Measurements from ENCODE around the gene THNSL1.

THNSL1 gene

DNA sequence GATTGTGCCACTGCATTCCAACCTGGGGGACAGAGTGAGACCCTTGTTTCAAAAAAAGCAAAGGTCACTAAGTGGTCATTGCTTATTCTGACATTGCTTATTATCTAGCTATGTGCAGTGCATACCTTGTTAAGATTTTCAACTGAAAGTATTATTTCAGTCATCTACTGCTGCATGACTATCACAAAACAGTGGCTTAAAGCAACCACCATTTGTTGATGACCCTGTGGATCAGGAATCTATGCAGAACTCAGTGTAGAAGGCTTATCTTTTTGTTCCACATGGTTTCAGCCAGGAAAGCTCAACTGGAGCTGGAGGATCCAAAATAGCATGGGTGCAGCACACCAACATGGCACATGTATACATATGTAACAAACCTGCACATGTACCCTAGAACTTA is 23.1 kb downstream of the THNSL1 start:
- TF ChIP-seq, protein P1, sequence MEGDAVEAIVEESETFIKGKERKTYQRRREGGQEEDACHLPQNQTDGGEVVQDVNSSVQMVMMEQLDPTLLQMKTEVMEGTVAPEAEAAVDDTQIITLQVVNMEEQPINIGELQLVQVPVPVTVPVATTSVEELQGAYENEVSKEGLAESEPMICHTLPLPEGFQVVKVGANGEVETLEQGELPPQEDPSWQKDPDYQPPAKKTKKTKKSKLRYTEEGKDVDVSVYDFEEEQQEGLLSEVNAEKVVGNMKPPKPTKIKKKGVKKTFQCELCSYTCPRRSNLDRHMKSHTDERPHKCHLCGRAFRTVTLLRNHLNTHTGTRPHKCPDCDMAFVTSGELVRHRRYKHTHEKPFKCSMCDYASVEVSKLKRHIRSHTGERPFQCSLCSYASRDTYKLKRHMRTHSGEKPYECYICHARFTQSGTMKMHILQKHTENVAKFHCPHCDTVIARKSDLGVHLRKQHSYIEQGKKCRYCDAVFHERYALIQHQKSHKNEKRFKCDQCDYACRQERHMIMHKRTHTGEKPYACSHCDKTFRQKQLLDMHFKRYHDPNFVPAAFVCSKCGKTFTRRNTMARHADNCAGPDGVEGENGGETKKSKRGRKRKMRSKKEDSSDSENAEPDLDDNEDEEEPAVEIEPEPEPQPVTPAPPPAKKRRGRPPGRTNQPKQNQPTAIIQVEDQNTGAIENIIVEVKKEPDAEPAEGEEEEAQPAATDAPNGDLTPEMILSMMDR (IDR thresholded peaks at IDR 0.05; ENCODE audit: insufficient read depth, low read length, poor library complexity, severe bottlenecking), result no peak
- Histone ChIP-seq H3K36me3 (ENCODE audit: control insufficient read depth, insufficient read depth, low read length) (no peaks in the 10 kb centered on the region), H3K27me3 (replicated peaks; ENCODE audit: control insufficient read depth, insufficient read depth, low read length) (no peaks in the 10 kb centered on the region), H3K4me3 (replicated peaks; ENCODE audit: low read depth, low read length) (no peak overlapping the region)
- no peak for DNase-seq (ENCODE audit: extremely low read depth, insufficient read length)

DNA sequence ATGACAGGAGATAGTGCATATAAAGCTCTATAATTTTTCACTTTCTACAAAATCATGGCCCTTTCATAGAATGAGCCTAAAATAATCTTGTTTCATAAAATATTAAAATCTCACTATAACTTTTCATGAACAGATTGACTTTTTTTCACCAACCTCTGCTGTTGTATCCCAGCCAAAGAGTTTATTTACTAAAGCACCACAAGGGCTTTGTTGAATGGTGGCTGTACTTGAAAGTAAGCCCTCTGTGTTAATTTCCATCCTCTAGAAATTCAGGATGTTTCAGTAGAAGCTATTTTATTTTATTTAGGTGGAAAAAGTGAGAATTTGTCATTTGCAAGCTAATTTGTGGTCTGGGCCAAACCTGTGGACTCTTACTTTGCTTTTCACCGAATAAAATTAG is 30.2 kb downstream of the THNSL1 start:
- Histone ChIP-seq H3K27me3 (replicated peaks; ENCODE audit: control insufficient read depth, insufficient read depth, low read length) (no peaks in the 10 kb centered on the region), H3K36me3 (ENCODE audit: control insufficient read depth, insufficient read depth, low read length) (no peaks in the 10 kb centered on the region), H3K4me3 (replicated peaks; ENCODE audit: low read depth, low read length) (no peak overlapping the region)
- TF ChIP-seq, protein P1 (IDR thresholded peaks at IDR 0.05; ENCODE audit: insufficient read depth, low read length, poor library complexity, severe bottlenecking), result no peak
- no peak for DNase-seq (ENCODE audit: extremely low read depth, insufficient read length)

DNA sequence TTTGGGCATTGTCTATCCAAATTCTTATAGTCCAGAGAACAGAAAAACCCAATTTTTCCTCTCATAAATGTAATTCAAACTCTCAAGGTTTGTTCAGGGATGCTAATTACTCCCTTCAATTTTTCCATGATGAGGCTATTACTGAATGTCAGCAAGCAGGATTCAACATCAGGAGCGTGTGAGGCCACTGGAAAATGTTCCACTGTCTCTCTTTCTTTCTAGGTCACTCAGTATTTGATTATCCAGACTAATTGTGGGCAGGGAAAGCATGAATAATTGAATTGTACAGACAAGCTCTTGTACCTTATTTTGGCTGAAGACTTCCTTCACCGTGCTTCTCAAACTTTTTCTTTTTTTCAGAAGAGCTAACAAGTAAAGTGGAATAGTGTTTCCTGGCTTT is 30.7 kb downstream of the THNSL1 start:
- no peak for DNase-seq (ENCODE audit: extremely low read depth, insufficient read length)
- TF ChIP-seq, protein P1 (IDR thresholded peaks at IDR 0.05; ENCODE audit: insufficient read depth, low read length, poor library complexity, severe bottlenecking), result no peak
- H3K36me3 ChIP-seq (ENCODE audit: control insufficient read depth, insufficient read depth, low read length), result no peaks in the 10 kb centered on the region

DNA sequence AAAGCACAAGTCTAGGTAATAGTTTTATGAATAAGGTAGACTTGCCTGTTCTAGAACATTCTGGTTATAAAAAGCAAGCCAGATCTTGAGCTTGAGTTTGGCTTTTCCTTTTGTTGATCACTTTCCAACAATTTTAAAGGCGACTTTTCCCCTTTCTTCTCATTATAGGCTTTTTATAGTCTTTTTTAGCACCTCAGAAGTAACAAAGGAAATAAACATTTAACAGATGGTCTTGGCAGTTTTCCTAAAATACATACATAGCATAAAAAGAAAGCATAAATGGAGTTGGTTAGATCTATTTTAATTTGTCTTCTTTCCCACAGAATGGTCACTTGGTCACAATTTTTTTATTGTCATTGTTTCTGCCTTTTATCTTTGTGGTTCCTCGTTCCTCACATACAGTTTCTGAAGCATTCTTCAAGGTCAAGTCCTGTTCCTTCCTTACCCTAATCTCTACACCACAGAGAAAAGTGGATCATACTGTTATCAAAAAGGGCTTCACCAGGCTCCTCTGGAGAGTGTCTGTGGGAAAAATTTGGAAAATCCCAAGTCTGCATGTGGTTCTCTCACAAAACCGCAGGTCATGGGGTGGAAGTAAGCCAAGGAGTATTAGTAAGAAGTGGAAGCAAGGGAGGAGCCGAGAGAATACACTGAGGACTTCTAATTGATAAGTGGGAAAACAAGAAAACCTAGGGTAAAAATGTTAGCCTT is 31.3 kb downstream of the THNSL1 start:
- TF ChIP-seq, protein P1 (IDR thresholded peaks at IDR 0.05; ENCODE audit: insufficient read depth, low read length, poor library complexity, severe bottlenecking), result no peak
- DNase-seq (ENCODE audit: extremely low read depth, insufficient read length), result no peak
- Histone ChIP-seq H3K36me3 (ENCODE audit: control insufficient read depth, insufficient read depth, low read length) (no peaks in the 10 kb centered on the region), H3K4me3 (replicated peaks; ENCODE audit: low read depth, low read length) (no peak overlapping the region), H3K27me3 (replicated peaks; ENCODE audit: control insufficient read depth, insufficient read depth, low read length) (no peaks in the 10 kb centered on the region)

More for the DNA sequence above, 30.7 kb downstream of the THNSL1 start:
- Histone ChIP-seq H3K27me3 (replicated peaks; ENCODE audit: control insufficient read depth, insufficient read depth, low read length) (no peaks in the 10 kb centered on the region), H3K4me3 (replicated peaks; ENCODE audit: low read depth, low read length) (no peak overlapping the region)

DNA sequence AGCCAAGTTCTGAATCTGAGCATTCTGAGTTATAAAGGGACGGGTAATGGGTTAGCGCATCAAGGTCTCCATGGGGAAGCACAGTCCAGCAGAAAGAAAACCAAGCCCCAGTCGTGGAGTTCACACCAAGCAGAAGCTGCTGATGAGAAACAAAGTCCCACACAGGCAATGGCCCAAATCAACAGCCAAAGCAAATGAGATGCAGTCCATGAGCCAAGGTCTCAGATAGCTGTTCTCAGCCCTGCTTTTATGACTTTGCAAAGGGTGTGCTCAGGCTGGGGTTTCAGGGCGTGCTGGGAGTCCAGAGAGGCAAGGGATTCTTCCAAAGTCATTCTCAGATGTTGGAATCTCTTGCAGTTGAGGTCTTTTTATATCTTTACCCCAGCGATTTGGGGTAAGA is 32.0 kb downstream of the THNSL1 start:
- no peak overlapping the region for H3K4me3 ChIP-seq (replicated peaks; ENCODE audit: low read depth, low read length)
- no peaks in the 10 kb centered on the region for H3K36me3 ChIP-seq (ENCODE audit: control insufficient read depth, insufficient read depth, low read length)
- DNase-seq (ENCODE audit: extremely low read depth, insufficient read length), result no peak
- TF ChIP-seq, protein P1 (IDR thresholded peaks at IDR 0.05; ENCODE audit: insufficient read depth, low read length, poor library complexity, severe bottlenecking), result no peak
- H3K27me3 ChIP-seq (replicated peaks; ENCODE audit: control insufficient read depth, insufficient read depth, low read length), result no peaks in the 10 kb centered on the region

DNA sequence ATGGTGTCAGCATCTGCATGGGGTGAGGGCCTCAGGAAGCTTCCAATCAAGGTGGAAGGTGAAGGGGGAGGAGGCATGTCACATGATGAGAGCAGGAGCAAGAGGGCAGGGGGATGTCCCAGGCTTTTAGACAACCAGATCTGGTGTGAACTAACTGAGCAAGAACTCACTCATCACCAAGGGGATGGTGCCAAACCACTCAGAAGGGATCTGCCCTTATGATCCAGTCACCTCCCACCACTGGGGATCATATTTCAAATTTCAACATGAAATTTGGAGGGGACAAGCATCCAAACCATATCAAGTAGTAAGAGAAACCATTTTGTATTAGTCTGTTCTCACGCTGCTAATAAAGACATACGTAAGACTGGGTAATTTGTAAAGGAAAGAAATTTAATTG is 33.6 kb downstream of the THNSL1 start:
- no peak for DNase-seq (ENCODE audit: extremely low read depth, insufficient read length)
- H3K36me3 ChIP-seq (ENCODE audit: control insufficient read depth, insufficient read depth, low read length), result no peaks in the 10 kb centered on the region
- H3K27me3 ChIP-seq (replicated peaks; ENCODE audit: control insufficient read depth, insufficient read depth, low read length), result no peaks in the 10 kb centered on the region
- TF ChIP-seq, protein P1 (IDR thresholded peaks at IDR 0.05; ENCODE audit: insufficient read depth, low read length, poor library complexity, severe bottlenecking), result no peak
- H3K4me3 ChIP-seq (replicated peaks; ENCODE audit: low read depth, low read length), result no peak overlapping the region
